ENCODE data around the gene DOC2B.
A peak's percentile ranks its signal among the peaks of the same experiment; 100 is the strongest.
"Not testable (repeated sequence)": the region's sequence is repeated elsewhere in the genome, so short reads cannot be mapped to it uniquely, and the experiment has no call there.

The DOC2B gene

GRCh38 chr17:144936-145670 is 36.3 kb downstream of the DOC2B start:
- no peak for DNase-seq (ENCODE audit: low read depth)

GRCh38 chr17:143785-144281 is 37.6 kb downstream of the DOC2B start:
- DNase-seq (ENCODE audit: low read depth), result peak; percentile 69

DNA sequence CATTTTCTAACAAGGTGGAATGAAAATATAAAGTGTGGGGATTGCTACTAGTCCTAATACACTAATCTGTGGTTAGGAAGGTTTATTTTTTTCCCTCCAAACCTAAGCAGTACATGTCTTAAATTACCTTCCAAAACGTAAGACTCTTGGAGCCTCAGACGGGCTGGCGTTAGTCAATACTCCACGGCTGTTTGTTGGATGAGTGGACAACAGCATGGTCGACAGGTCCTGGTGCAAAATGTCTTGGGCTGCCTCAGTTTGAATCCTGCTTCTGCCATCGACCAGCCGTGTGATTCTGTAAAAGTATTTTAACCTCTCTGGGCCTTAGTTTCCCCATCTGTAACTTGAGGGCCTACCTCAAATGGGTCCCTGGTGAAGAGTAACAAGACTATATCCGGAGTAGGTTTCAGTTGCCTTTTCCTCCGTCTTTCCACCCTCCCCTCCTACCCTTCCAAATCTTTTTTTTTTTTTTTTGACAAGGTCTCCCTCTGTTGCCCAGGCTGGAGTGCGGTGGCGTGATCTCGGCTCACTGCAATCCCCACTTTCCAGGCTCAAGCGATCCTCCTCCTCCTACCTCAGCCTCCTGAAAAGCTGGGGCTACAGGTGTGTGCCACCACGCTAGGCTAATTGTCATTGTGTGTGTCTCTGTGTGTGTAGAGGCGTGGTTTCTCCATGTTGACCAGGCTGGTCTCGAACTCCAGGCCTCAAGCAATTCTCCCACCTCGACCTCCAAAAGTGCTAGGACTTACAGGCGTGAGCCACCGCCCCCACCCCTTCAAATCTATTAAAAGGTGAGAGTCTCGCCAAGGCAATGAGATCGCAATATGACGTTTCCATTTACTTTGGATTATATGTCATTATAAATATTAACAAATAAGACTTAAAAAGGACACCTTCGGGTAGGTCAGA is 38.3 kb downstream of the DOC2B start:
- no peak for DNase-seq (ENCODE audit: low read depth)

- no peak for DNase-seq (ENCODE audit: low read depth)
Observed at GRCh38 chr17:142102-142661, 39.3 kb downstream of the DOC2B start.

GRCh38 chr17:139401-140205 is 41.8 kb downstream of the DOC2B start:
- not testable (repeated sequence) for DNase-seq (ENCODE audit: low read depth)

DNA sequence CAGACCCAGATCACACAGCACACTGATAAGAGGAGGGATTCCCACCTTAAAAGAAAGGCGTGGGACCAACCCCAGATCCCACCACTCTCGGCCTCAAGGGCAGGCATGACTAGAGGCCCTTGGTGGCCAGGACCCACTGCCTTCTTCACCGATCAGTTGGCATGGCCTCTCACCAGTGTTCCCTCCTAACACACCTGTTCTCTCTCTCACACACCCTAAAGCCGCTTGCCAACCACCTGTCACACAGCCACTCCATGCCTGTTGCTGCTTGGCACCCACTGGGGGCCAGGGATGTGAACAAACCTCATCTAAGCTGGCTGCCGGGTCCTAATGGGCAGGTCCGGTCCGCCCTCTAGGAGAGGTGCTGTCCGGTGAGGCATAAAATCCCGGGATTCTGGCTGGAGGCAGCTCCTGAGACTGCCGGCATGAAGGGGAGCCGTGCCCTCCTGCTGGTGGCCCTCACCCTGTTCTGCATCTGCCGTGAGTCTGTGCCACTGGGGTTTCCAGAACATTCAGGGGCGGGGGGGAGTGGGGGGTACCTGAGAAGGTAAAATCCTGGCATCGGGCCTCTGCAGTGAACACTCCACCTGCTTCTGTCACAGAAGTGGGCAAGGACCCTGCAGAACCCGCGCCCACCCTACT is 44.2 kb downstream of the DOC2B start, which contains the start of gene SCGB1C2:
TSS of gene SCGB1C2 (plus strand) at position 404 of the 642 bp plus-strand sequence. CDS start at position 426, 22 bp downstream.
- not testable (repeated sequence) for DNase-seq (ENCODE audit: low read depth)

DNA sequence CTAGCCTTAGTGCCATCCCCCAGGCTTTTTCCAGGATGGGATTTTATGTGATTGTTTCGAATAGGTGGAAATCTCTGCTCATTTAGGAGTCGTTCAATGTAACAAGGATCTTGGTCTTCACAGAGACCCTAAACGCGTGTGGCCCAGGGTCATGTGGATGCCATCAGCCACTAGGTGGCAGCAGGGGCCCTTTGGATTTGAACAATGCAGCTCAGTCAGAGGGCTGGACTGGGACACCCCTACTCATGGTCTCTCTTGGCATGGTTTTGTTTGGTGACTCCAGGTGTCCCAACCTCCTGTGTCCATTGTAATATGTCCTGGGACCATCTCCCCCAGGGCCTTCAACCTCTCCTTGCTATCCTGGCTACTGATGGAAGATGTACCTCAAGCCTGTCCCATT is 44.9 kb downstream of the DOC2B start:
- DNase-seq (ENCODE audit: low read depth), result peak; percentile 30

GRCh38 chr17:135895-136294 is 45.6 kb downstream of the DOC2B start:
- not testable (repeated sequence) for DNase-seq (ENCODE audit: low read depth)

DNA sequence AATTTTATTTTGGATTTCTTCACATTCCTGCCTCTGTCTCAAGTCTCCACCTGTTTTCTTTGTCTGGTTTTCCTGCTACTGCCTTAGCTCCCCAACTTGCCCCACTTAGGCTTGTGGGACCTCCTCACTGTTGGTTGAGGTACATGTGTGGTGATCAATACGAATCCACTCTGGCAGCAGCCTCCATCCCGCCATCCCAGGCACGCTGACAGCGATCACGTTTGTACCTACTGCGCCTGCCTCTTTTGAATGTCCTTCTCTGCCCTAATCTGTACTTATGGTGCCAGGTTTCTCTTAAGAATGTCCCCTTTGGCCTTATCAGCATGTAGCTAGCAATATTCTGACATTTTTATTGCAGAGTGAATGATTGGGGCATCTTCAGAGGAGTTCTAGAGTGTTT is 46.4 kb downstream of the DOC2B start:
- DNase-seq (ENCODE audit: low read depth), result not testable (repeated sequence)

- DNase-seq (ENCODE audit: low read depth), result not testable (repeated sequence)
Observed at GRCh38 chr17:134332-134785, 47.1 kb downstream of the DOC2B start.

GRCh38 chr17:133932-134331 is 47.5 kb downstream of the DOC2B start:
- DNase-seq (ENCODE audit: low read depth), result not testable (repeated sequence)

- not testable (repeated sequence) for DNase-seq (ENCODE audit: low read depth)
Observed at GRCh38 chr17:118339-118917, 63.0 kb downstream of the DOC2B start.

- DNase-seq (ENCODE audit: low read depth), result not testable (repeated sequence)
Observed at GRCh38 chr17:113111-113510, 68.3 kb downstream of the DOC2B start.

Data from stimulated activated CD8-positive, alpha-beta memory T cell treated with anti-CD3 and anti-CD28 coated beads, Interleukin-12 subunit alpha, Interleukin-12 subunit beta, amount 100 ng/mL, for 4 hours (primary cell).